Upper lobe of left lung (tissue), 6 donors: ENCODE results near the gene TCEANC2. TPM values are rescaled to one million over a fixed set of nuclear protein-coding genes. Genes with fewer than 3 reads are reported as not detected.

ENCODE experiments used
- ATAC-seq, 2 donors: fragments of 200-7000 bp; cut with Tn5 transposase; one replicate each; pipeline ENCODE4 v1.9.1; 2022; ENCODE audit warnings: mild to moderate bottlenecking in 2 of 2, moderate library complexity in 2 of 2; ENCODE audit not compliant: low FRiP score in 2 of 2
- DNase-seq, 2 donors: peaks; one replicate each; pipeline ENCODE4 v3.0.0-alpha.2; 2019 to 2020
- H3K27ac ChIP-seq, 4 donors: fragments of 200-600 bp; sonication (generic); one replicate each; pipeline ENCODE4 v1.5.1; 2016 to 2019
- H3K27me3 ChIP-seq, 4 donors: fragments of 200-600 bp; sonication (generic); one replicate each; pipeline ENCODE4 v1.5.1; 2017 to 2019
- H3K36me3 ChIP-seq, 4 donors: fragments of 200-600 bp; sonication (generic); one replicate each; pipeline ENCODE4 v1.5.1; 2016 to 2019
- H3K4me1 ChIP-seq, 4 donors: fragments of 200-600 bp; sonication (generic); one replicate each; pipeline ENCODE4 v1.5.1; 2018 to 2019
- H3K4me3 ChIP-seq, 4 donors: fragments of 200-600 bp; sonication (generic); one replicate each; pipeline ENCODE4 v1.5.1; 2017 to 2019; ENCODE audit warnings: mild to moderate bottlenecking in 2 of 4, moderate library complexity in 1 of 4
- H3K9me3 ChIP-seq, 4 donors: fragments of 200-600 bp; sonication (generic); one replicate each; pipeline ENCODE4 v1.5.1; 2018 to 2019
- EP300 ChIP-seq, 4 donors: sonication (generic); formaldehyde crosslinking; IDR thresholded peaks; one replicate each; pipeline ENCODE4 v1.5.1; 2017; ENCODE audit warnings: antibody characterized with exemption in 4 of 4, control low read depth in 2 of 4
- POLR2A ChIP-seq, 4 donors: fragments of 450-650 bp; IDR thresholded peaks; one replicate each; pipeline ENCODE4 v1.5.1; 2016 to 2017; ENCODE audit warnings: antibody characterized with exemption in 4 of 4, mild to moderate bottlenecking in 2 of 4
- POLR2AphosphoS5 ChIP-seq, 2 donors: sonication (generic); formaldehyde crosslinking; IDR thresholded peaks; one replicate each; pipeline ENCODE4 v1.5.1; 2017; ENCODE audit warnings: antibody characterized with exemption in 2 of 2
- WGBS, 2 donors: methylation state at CpG; one replicate each; pipeline ENCODE4 v1.1.5; 2017 to 2018; 5-methylcytosine and 5-hydroxymethylcytosine counted together
- total RNA-seq, 6 donors: library from RNA; depleted of rRNA in 4 of 6; stranded (reverse); fragments of >200 nt in 4 of 6; gene quantifications; one replicate each; pipeline versions ENCODE4 v1.1.0 to v1.2.1, GENCODE V29; 2016 to 2021
- TF ChIP-seq, protein P1 (sequence below), 6 experiments: fragments of 450-650 bp in 4 of 6; fragments of 200-600 bp in 2 of 6; sonication (generic) in 2 of 6; IDR thresholded peaks; one replicate each; pipeline ENCODE4 v1.5.1; 2016 to 2019; ENCODE audit warnings: antibody characterized with exemption in 6 of 6
- donor health status: DM: no; HTN: no; CAD: no; lungs with moderate emphysema.
- donor health status: DM: no; HTN: yes; CAD: no; lungs with severe emphysema.

TCEANC2 gene
- total RNA-seq, 6 donors from 2014 or later = 2.0 to 11.5 (median 4.6) TPM

- DNase-seq (no peak), ATAC-seq (no peak)
- TF ChIP-seq, protein P1, sequence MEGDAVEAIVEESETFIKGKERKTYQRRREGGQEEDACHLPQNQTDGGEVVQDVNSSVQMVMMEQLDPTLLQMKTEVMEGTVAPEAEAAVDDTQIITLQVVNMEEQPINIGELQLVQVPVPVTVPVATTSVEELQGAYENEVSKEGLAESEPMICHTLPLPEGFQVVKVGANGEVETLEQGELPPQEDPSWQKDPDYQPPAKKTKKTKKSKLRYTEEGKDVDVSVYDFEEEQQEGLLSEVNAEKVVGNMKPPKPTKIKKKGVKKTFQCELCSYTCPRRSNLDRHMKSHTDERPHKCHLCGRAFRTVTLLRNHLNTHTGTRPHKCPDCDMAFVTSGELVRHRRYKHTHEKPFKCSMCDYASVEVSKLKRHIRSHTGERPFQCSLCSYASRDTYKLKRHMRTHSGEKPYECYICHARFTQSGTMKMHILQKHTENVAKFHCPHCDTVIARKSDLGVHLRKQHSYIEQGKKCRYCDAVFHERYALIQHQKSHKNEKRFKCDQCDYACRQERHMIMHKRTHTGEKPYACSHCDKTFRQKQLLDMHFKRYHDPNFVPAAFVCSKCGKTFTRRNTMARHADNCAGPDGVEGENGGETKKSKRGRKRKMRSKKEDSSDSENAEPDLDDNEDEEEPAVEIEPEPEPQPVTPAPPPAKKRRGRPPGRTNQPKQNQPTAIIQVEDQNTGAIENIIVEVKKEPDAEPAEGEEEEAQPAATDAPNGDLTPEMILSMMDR (IDR thresholded peaks at IDR 0.05) = no peak
- no peak for TF ChIP-seq EP300 (IDR thresholded peaks at IDR 0.05)
- no peak for TF ChIP-seq POLR2A (IDR thresholded peaks at IDR 0.05)
- TF ChIP-seq POLR2AphosphoS5 (IDR thresholded peaks at IDR 0.05) = no peak
- H3K4me1 ChIP-seq = no peaks in the 10 kb centered on the region
- no peaks in the 10 kb centered on the region for H3K9me3 ChIP-seq
- H3K36me3 ChIP-seq = no peaks in the 10 kb centered on the region
- H3K27me3 ChIP-seq = no peaks in the 10 kb centered on the region
- no peak overlapping the region for H3K27ac ChIP-seq
- no peak overlapping the region for H3K4me3 ChIP-seq
- 95 to 99% methylated on average over 10 of the region's 10 CpGs for WGBS, 2 donors
Observed at GRCh38 chr1:54110996-54111395, 57.6 kb downstream of the TCEANC2 start.

- Histone ChIP-seq H3K9me3 (no peaks in the 10 kb centered on the region), H3K4me3 (no peak overlapping the region), H3K4me1 (no peaks in the 10 kb centered on the region), H3K27ac (no peak overlapping the region), H3K27me3 (no peaks in the 10 kb centered on the region), H3K36me3 (no peaks in the 10 kb centered on the region)
- TF ChIP-seq EP300 (IDR thresholded peaks at IDR 0.05) = no peak
- TF ChIP-seq POLR2AphosphoS5 (IDR thresholded peaks at IDR 0.05) = no peak
- TF ChIP-seq POLR2A (IDR thresholded peaks at IDR 0.05) = no peak
- TF ChIP-seq, protein P1 (IDR thresholded peaks at IDR 0.05) = no peak
- ATAC-seq (no peak), DNase-seq (no peak)
- 93% methylated on average over 3 of the region's 3 CpGs for WGBS, 2 donors
Observed at GRCh38 chr1:54111624-54112023, 58.2 kb downstream of the TCEANC2 start.

DNA sequence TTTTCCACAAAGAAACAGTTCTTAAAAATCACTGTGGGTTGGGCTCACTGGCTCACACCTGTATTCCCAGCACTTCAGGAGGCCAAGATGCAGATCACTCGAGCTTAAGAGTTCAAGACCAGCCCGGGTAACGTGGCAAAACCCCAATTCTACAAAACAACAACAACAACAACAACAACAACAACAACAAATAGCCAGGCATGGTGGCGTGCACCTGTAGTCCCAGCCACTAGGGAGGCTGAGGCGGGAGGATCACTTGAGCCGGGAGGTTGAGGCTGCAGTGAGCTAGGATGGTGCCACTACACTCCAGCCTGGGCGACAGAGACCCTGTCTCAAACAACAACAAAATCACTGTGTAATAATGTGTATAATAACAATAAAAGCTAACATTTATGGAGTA is 58.6 kb downstream of the TCEANC2 start:
- no peak overlapping the region for H3K4me3 ChIP-seq
- DNase-seq = no peak
- WGBS, 2 donors = 87 to 94% methylated on average over 7 of the region's 7 CpGs

GRCh38 chr1:54112705-54113368 is 59.4 kb downstream of the TCEANC2 start:
- no peak for ATAC-seq
- Histone ChIP-seq H3K36me3 (no peaks in the 10 kb centered on the region), H3K4me1 (no peaks in the 10 kb centered on the region), H3K27me3 (no peaks in the 10 kb centered on the region), H3K27ac (no peak overlapping the region), H3K4me3 (no peak overlapping the region), H3K9me3 (no peaks in the 10 kb centered on the region)
- DNase-seq = peak in 1 of 2 donors; percentile 9
- 73 to 76% methylated on average over 5 of the region's 5 CpGs for WGBS, 2 donors
- peak in 1 of 2 donors; percentile 14 for TF ChIP-seq POLR2AphosphoS5 (IDR thresholded peaks at IDR 0.05)
- TF ChIP-seq POLR2A (IDR thresholded peaks at IDR 0.05) = no peak
- TF ChIP-seq, protein P1 (IDR thresholded peaks at IDR 0.05) = no peak

More for the DNA sequence above, 58.6 kb downstream of the TCEANC2 start:
- no peak for TF ChIP-seq POLR2AphosphoS5 (IDR thresholded peaks at IDR 0.05)
- TF ChIP-seq EP300 (IDR thresholded peaks at IDR 0.05) = no peak
- TF ChIP-seq POLR2A (IDR thresholded peaks at IDR 0.05) = no peak
- TF ChIP-seq, protein P1 (IDR thresholded peaks at IDR 0.05) = no peak
- no peaks in the 10 kb centered on the region for H3K9me3 ChIP-seq
- H3K27me3 ChIP-seq = no peaks in the 10 kb centered on the region
- no peaks in the 10 kb centered on the region for H3K4me1 ChIP-seq
- no peaks in the 10 kb centered on the region for H3K36me3 ChIP-seq
- H3K27ac ChIP-seq = no peak overlapping the region
- ATAC-seq = no peak

GRCh38 chr1:54114001-54114400 is 60.6 kb downstream of the TCEANC2 start:
- DNase-seq (no peak), ATAC-seq (no peak)
- Histone ChIP-seq H3K4me1 (no peaks in the 10 kb centered on the region), H3K36me3 (no peaks in the 10 kb centered on the region), H3K9me3 (no peaks in the 10 kb centered on the region), H3K27me3 (no peaks in the 10 kb centered on the region), H3K27ac (no peak overlapping the region), H3K4me3 (no peak overlapping the region)
- TF ChIP-seq POLR2AphosphoS5 (IDR thresholded peaks at IDR 0.05) (no peak), EP300 (IDR thresholded peaks at IDR 0.05) (no peak), POLR2A (IDR thresholded peaks at IDR 0.05) (no peak)
- TF ChIP-seq, protein P1 (IDR thresholded peaks at IDR 0.05) = no peak
- WGBS, 2 donors = 80 to 89% methylated on average over 3 to 4 of the region's 4 CpGs
